BE2C (cell line): ENCODE results near the gene RABGEF1.
"Not testable (repeated sequence)": the region's sequence is repeated elsewhere in the genome, so short reads cannot be mapped to it uniquely, and the experiment has no call there.

Experiments used
- DNase-seq: peaks from one replicate; pipeline ENCODE4 v3.0.0-alpha.2; 2020
- H3K27me3 ChIP-seq: fragments of 250-450 bp; sonication (Bioruptor Pico); 2 replicates; pipeline ENCODE4 v1.5.1; 2020; ENCODE audit warnings: mild to moderate bottlenecking
- H3K36me3 ChIP-seq: fragments of 250-450 bp; sonication (Bioruptor Pico); 2 replicates; pipeline ENCODE4 v1.5.1; 2020; ENCODE audit warnings: mild to moderate bottlenecking
- H3K4me1 ChIP-seq: fragments of 250-450 bp; sonication (Bioruptor Pico); 2 replicates; pipeline ENCODE4 v1.5.1; 2020
- H3K4me3 ChIP-seq: 2 replicates; pipeline ENCODE4 v1.5.1; 2011; ENCODE audit warnings: low read depth, low read length
- H3K9me3 ChIP-seq: fragments of 250-450 bp; sonication (Bioruptor Pico); 2 replicates; pipeline ENCODE4 v1.5.1; 2020
- CTCF ChIP-seq: IDR thresholded peaks from 2 replicates; pipeline ENCODE4 v1.5.1; 2012; ENCODE audit warnings: mild to moderate bottlenecking, low read depth, low read length

RABGEF1 gene

DNA sequence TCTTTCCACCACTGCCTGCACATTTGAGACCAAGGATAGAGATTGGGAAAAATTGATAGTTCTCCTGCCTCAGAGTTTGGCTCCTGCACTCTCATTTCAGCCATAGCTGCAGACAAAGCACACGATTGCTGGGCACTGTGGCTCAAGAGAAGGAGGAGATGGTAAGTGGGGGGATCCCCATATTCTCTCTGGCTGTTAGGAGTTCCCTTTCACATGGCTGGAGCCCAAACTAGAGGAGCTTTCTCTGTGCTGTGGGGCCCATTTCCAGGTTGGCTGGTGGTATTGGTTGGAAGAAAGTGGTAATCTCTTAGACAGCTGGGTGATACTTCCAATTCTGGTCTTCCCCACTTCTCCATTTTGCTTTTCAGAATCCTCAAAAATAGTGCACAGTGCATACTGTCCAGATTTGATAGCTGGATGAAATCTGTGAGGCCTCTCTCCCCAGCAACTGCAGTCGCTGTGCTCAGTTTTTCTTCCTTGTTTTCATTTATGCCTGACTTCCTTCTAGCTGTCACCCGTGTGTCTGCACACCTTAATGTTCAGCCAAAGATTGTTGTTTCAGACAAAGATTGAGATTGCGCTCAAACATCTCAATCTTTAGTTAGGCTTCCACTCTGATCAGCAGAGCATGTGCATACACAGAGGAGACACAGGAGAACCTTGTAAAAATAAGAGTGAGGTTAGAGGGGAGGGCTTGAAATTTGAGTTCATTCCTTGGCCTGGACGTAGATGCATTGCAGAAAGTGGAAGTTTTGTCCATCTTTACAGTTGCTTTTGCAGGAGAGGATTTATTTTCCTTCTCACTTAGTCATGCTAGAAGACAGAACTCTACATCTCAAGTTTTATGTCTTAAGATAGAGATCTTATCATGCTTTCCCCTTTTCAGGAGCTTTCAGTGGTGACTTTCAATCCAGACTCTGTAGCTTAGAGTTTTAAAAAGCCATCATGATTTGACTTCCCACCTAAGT is 28.6 kb downstream of the RABGEF1 start:
- no peak overlapping the region for H3K4me3 ChIP-seq
- no peak for DNase-seq
- no peaks in the 10 kb centered on the region for H3K27me3 ChIP-seq
- no peaks in the 10 kb centered on the region for H3K4me1 ChIP-seq
- no peaks in the 10 kb centered on the region for H3K36me3 ChIP-seq
- no peaks in the 10 kb centered on the region for H3K9me3 ChIP-seq
- no peak for TF ChIP-seq CTCF

GRCh38 chr7:66769833-66770512 is 29.4 kb downstream of the RABGEF1 start:
- Histone ChIP-seq H3K36me3 (no peaks in the 10 kb centered on the region; the same call in 1 of the 2 replicates), H3K4me3 (no peak overlapping the region), H3K4me1 (no peaks in the 10 kb centered on the region), H3K27me3 (no peaks in the 10 kb centered on the region), H3K9me3 (no peaks in the 10 kb centered on the region)
- no peak for DNase-seq
- no peak for TF ChIP-seq CTCF

- Histone ChIP-seq H3K4me3 (no peak overlapping the region), H3K9me3 (no peaks in the 10 kb centered on the region), H3K36me3 (peaks cover 6% of the 10 kb centered on the region), H3K4me1 (no peaks in the 10 kb centered on the region), H3K27me3 (no peaks in the 10 kb centered on the region)
- DNase-seq = no peak
- no peak for TF ChIP-seq CTCF
Measured at GRCh38 chr7:66771795-66772194, 31.3 kb downstream of the RABGEF1 start.

GRCh38 chr7:66773744-66774143 is 33.2 kb downstream of the RABGEF1 start:
- H3K27me3 ChIP-seq, DNase-seq, H3K4me1 ChIP-seq, H3K4me3 ChIP-seq, H3K36me3 ChIP-seq, H3K9me3 ChIP-seq: not testable (repeated sequence)

GRCh38 chr7:66776383-66776782 is 35.9 kb downstream of the RABGEF1 start:
- not testable (repeated sequence) for H3K4me3 ChIP-seq, H3K27me3 ChIP-seq, H3K36me3 ChIP-seq, DNase-seq, H3K4me1 ChIP-seq, H3K9me3 ChIP-seq

DNA sequence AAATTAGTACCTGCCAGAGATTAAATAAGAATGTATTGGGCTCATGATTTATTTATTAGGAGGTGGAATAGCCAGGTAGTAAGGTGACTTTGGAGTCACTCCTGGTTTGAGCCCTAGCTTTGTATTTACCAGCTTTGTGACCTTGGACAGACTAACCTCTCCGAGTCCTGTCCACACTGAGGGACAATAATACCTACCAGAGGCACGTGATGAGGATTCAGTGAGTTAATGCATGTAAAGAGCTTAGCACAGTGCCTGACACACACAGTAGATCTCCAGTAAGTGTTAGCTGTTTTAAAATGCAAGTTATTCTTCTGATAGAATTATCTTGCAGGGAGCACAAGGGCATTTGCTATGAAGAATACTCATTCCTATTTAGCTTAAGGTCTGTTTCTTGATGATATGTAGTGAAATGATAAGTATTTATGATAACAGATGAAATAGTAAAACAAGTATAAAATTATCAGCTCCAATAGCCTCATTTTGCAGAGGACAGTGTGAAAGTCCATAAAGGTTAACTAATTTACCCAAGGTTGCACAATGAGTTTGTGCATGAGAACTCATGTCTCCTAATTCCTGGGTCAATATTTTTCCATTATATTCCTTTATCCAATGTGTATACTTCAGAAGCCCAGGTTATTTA is 36.4 kb downstream of the RABGEF1 start:
- Histone ChIP-seq H3K36me3 (peaks cover 6% of the 10 kb centered on the region), H3K4me1 (no peaks in the 10 kb centered on the region), H3K4me3 (no peak overlapping the region), H3K27me3 (no peaks in the 10 kb centered on the region), H3K9me3 (no peaks in the 10 kb centered on the region)
- DNase-seq = no peak
- no peak for TF ChIP-seq CTCF
